ENCODE data around the gene CASKIN2. TPM values are rescaled to one million over a fixed set of nuclear protein-coding genes. Genes with fewer than 3 reads are reported as not detected.

CASKIN2 gene
- total RNA-seq, 1 donor from 2014 or later = 5.7 TPM

DNA sequence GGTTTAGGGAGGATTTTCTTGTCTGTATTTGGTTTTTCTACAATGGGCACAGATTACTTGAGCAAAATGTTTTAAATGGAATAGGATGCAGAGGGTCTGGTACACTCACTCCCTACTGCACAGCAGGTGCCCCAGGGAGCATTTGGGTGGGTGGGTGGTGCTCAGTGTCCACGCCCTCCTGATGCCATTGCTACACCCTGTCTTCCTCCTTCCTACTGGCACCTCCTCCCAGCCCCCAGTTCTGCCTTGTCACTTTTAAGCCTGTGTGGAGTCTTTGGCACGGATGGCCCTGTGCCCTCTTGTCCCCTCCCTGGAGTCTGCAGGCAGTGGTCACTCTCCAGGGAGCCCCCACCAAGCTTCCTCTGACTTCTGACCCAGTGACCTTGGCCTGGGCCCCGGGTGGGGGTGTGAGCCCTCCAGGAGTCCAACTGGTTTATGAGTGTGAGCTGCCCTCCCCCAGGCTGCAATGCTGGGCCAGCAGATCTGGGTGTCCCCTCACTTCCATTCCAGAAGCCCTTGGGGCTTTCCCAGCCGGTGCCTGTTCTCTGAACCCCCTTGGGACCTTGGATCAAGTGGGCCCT lies 25.7 kb upstream of the CASKIN2 start:
- Histone ChIP-seq H3K27me3 (no peaks in the 10 kb centered on the region), H4K20me1 (ENCODE audit: low read depth) (peaks cover 8% of the 10 kb centered on the region), H3K36me3 (no peaks in the 10 kb centered on the region), H2AFZ (replicated peaks) (no peak overlapping the region), H3K27ac (no peak overlapping the region), H3K9me3 (ENCODE audit: low read depth) (no peaks in the 10 kb centered on the region), H3K79me2 (ENCODE audit: low read depth) (peaks cover 22% of the 10 kb centered on the region), H3K4me1 (peaks cover 27% of the 10 kb centered on the region), H3K9ac (no peak overlapping the region), H3K4me2 (no peak overlapping the region), H3K4me3 (no peak overlapping the region), H3F3A (ENCODE audit: low read depth) (peaks cover 6% of the 10 kb centered on the region)
- peak overlapping the region; percentile 79 for H3K27ac Mint-ChIP-seq
- H3K4me1 Mint-ChIP-seq = peaks cover 16% of the 10 kb centered on the region
- DNase-seq (ENCODE audit: low spot score) = no peak
- H3K27me3 Mint-ChIP-seq (ENCODE audit: insufficient read depth, low read depth) = peaks cover 4% of the 10 kb centered on the region
- H3K36me3 Mint-ChIP-seq = no peaks in the 10 kb centered on the region
- TF ChIP-seq EZH2 (IDR thresholded peaks at IDR 0.05) (no peak), EZH2phosphoT487 (IDR thresholded peaks at IDR 0.05) (no peak)
- TF ChIP-seq, protein P1, sequence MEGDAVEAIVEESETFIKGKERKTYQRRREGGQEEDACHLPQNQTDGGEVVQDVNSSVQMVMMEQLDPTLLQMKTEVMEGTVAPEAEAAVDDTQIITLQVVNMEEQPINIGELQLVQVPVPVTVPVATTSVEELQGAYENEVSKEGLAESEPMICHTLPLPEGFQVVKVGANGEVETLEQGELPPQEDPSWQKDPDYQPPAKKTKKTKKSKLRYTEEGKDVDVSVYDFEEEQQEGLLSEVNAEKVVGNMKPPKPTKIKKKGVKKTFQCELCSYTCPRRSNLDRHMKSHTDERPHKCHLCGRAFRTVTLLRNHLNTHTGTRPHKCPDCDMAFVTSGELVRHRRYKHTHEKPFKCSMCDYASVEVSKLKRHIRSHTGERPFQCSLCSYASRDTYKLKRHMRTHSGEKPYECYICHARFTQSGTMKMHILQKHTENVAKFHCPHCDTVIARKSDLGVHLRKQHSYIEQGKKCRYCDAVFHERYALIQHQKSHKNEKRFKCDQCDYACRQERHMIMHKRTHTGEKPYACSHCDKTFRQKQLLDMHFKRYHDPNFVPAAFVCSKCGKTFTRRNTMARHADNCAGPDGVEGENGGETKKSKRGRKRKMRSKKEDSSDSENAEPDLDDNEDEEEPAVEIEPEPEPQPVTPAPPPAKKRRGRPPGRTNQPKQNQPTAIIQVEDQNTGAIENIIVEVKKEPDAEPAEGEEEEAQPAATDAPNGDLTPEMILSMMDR (IDR thresholded peaks at IDR 0.05) = no peak
- no peaks in the 10 kb centered on the region for H3K9me3 Mint-ChIP-seq
- H3K4me3 Mint-ChIP-seq = no peak overlapping the region

DNA sequence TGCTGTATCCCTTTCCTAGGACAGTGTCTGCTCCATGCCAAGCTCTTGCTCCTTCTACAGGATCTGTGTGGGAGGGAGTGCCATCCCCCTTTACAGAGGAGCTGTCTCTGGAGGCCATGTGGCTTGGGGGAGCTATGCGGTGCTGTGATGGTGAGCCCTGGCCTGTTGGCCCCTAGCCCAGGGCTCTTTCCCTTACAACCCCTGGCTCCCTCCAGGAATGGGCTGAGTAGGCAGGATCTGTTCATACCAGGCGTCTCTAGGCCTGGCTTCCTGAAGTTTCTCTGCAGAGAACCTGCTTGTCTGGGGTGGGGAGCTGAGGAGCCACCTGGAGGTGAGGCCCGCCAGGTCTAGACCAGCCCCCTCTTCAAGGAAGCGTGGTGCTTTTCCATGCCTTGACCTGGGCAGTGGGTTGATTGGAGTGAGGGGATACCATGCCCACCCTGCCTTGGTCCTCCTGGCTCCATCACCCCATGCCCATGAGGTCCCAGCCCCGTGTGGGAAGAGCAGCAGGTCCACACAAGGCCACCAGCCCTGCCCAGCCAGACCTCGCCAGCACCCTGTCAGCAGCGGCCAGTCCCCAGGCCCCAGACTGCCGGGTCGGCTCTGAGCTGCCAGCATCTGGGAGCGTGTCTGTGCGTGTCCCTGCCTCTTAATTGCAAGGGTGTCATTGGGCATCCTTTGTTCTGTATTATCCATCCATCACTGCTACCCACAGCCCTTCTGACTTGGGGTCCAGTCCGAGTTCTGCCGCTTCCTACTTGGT lies 24.8 kb upstream of the CASKIN2 start:
- peaks cover 30% of the 10 kb centered on the region for H3K4me1 ChIP-seq
- peaks cover 19% of the 10 kb centered on the region for H3K4me1 Mint-ChIP-seq
- no peak overlapping the region for H3K27ac ChIP-seq
- no peak overlapping the region for H3K4me3 Mint-ChIP-seq
- peaks cover 6% of the 10 kb centered on the region for H3K27me3 Mint-ChIP-seq (ENCODE audit: insufficient read depth, low read depth)
- peaks cover 6% of the 10 kb centered on the region for H3F3A ChIP-seq (ENCODE audit: low read depth)
- H3K79me2 ChIP-seq (ENCODE audit: low read depth) = peaks cover 22% of the 10 kb centered on the region
- peak overlapping the region; percentile 79 for H3K27ac Mint-ChIP-seq
- no peak overlapping the region for H3K4me2 ChIP-seq
- H3K36me3 ChIP-seq = no peaks in the 10 kb centered on the region
- no peak overlapping the region for H3K9ac ChIP-seq
- DNase-seq (ENCODE audit: low spot score) = no peak
- H3K4me3 ChIP-seq = no peak overlapping the region
- no peak for TF ChIP-seq EZH2 (IDR thresholded peaks at IDR 0.05)
- TF ChIP-seq EZH2phosphoT487 (IDR thresholded peaks at IDR 0.05) = no peak
- TF ChIP-seq, protein P1 (IDR thresholded peaks at IDR 0.05) = no peak
- no peaks in the 10 kb centered on the region for H3K36me3 Mint-ChIP-seq
- H3K27me3 ChIP-seq = no peaks in the 10 kb centered on the region
- no peaks in the 10 kb centered on the region for H3K9me3 ChIP-seq (ENCODE audit: low read depth)
- H4K20me1 ChIP-seq (ENCODE audit: low read depth) = peaks cover 15% of the 10 kb centered on the region
- no peak overlapping the region for H2AFZ ChIP-seq (replicated peaks)
- no peaks in the 10 kb centered on the region for H3K9me3 Mint-ChIP-seq

DNA sequence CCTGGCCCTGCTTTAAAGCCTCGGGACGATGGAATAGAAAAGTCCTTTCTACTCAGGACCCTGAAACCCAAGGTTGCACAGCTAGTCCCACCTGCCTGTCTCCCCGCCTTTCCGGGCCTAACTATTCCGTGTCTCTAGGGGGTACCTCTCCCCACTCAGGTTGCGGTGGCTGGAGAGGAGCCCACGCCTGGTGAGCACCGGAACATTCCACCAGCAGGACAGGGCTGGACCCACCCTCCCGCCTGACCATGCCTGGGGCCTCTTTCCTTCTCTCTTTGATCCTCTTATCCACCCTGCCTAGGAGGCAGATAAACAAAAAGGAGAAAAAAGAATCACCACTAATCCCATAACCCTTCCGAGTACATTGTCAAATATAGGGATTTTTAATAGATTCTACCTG lies 21.0 kb upstream of the CASKIN2 start:
- TF ChIP-seq, protein P1 (IDR thresholded peaks at IDR 0.05) = no peak
- TF ChIP-seq EZH2 (IDR thresholded peaks at IDR 0.05) (no peak), EZH2phosphoT487 (IDR thresholded peaks at IDR 0.05) (no peak)
- Histone ChIP-seq H3K79me2 (ENCODE audit: low read depth) (peaks cover 22% of the 10 kb centered on the region), H2AFZ (replicated peaks) (no peak overlapping the region), H3K27ac (no peak overlapping the region), H3K9ac (no peak overlapping the region), H3K4me2 (no peak overlapping the region), H3K4me3 (no peak overlapping the region), H4K20me1 (ENCODE audit: low read depth) (peaks cover 26% of the 10 kb centered on the region), H3K9me3 (ENCODE audit: low read depth) (no peaks in the 10 kb centered on the region), H3K4me1 (peaks cover 23% of the 10 kb centered on the region), H3K36me3 (no peaks in the 10 kb centered on the region), H3F3A (ENCODE audit: low read depth) (no peaks in the 10 kb centered on the region), H3K27me3 (no peaks in the 10 kb centered on the region)
- H3K4me1 Mint-ChIP-seq = peaks cover 22% of the 10 kb centered on the region
- peak overlapping the region; percentile 83 for H3K27ac Mint-ChIP-seq
- no peak overlapping the region for H3K4me3 Mint-ChIP-seq
- H3K27me3 Mint-ChIP-seq (ENCODE audit: insufficient read depth, low read depth) = peaks cover 6% of the 10 kb centered on the region
- no peaks in the 10 kb centered on the region for H3K36me3 Mint-ChIP-seq
- DNase-seq (ENCODE audit: low spot score) = no peak
- no peaks in the 10 kb centered on the region for H3K9me3 Mint-ChIP-seq

All from neural progenitor cell (in vitro differentiated cells).